Naive thymus-derived CD4-positive, alpha-beta T cell (primary cell): Measurements from ENCODE around the gene ZYG11A. TPM values are rescaled to one million over a fixed set of nuclear protein-coding genes. Genes with fewer than 3 reads are reported as not detected.
"Not testable (repeated sequence)": the region's sequence is repeated elsewhere in the genome, so short reads cannot be mapped to it uniquely, and the experiment has no call there.

ENCODE experiments used
- ATAC-seq: fragments of 150-1000 bp; cut with Tn5 transposase; 2 replicates; pipeline ENCODE4 v1.10.0; 2021; ENCODE audit warnings: mild to moderate bottlenecking, moderate library complexity
- CTCF ChIA-PET: fragments of 350-600 bp; sonication (Branson Sonifier 250); formaldehyde crosslinking; loops from one replicate; lab custom pipeline; 2021; ENCODE audit warnings: antibody characterized with exemption; lab: Charles Lee
- POLR2A ChIA-PET: fragments of 350-600 bp; sonication (Branson Sonifier 250); formaldehyde crosslinking; loops from one replicate; lab custom pipeline; 2021; ENCODE audit warnings: antibody characterized with exemption, inconsistent platforms; lab: Charles Lee
- DNase-seq, 9 donors: peaks; one replicate each; pipeline versions ENCODE4 v3.0.0 to v3.0.0-alpha.2; 2020 to 2022; ENCODE audit warnings: mixed read lengths in 1 of 9
- H3K27ac ChIP-seq: one replicate; pipeline ENCODE4 v1.7.0; 2013; ENCODE audit warnings: mild to moderate bottlenecking, low read depth, low read length, moderate library complexity
- H3K27me3 ChIP-seq, 2 donors: one replicate each; pipeline ENCODE4 v1.7.0; 2013; ENCODE audit warnings: low read length in 2 of 2, mild to moderate bottlenecking in 2 of 2, moderate library complexity in 2 of 2; ENCODE audit not compliant: control insufficient read depth in 2 of 2, insufficient read depth in 2 of 2
- H3K36me3 ChIP-seq, 3 experiments: 1 replicate in 2 of 3; 2 replicates in 1 of 3; pipeline ENCODE4 v1.7.0; 2013; ENCODE audit warnings: low read length in 3 of 3, mild to moderate bottlenecking in 3 of 3, moderate library complexity in 1 of 3; ENCODE audit not compliant: insufficient read depth in 3 of 3, control insufficient read depth in 2 of 3
- H3K4me1 ChIP-seq, 2 donors: one replicate each; pipeline ENCODE4 v1.7.0; 2013; ENCODE audit warnings: low read length in 2 of 2, mild to moderate bottlenecking in 2 of 2, moderate library complexity in 1 of 2; ENCODE audit not compliant: control insufficient read depth in 2 of 2, insufficient read depth in 2 of 2
- H3K4me3 ChIP-seq: 2 replicates; pipeline ENCODE4 v1.7.0; 2013; ENCODE audit warnings: mild to moderate bottlenecking, low read length
- H3K9me3 ChIP-seq, 3 experiments: 1 replicate in 2 of 3; 2 replicates in 1 of 3; pipeline ENCODE4 v1.7.0; 2013; ENCODE audit warnings: low read length in 3 of 3; ENCODE audit not compliant: control insufficient read depth in 2 of 3
- H3K27ac Mint-ChIP-seq, 9 donors: one replicate each; pipeline ENCODE4 v1.8.0; 2020 to 2022; ENCODE audit warnings: mixed read lengths in 9 of 9, mild to moderate bottlenecking in 8 of 9, moderate library complexity in 5 of 9, inconsistent platforms in 2 of 9
- H3K27me3 Mint-ChIP-seq, 5 donors: one replicate each; pipeline ENCODE4 v1.8.0; 2021 to 2022; ENCODE audit warnings: mixed read lengths in 5 of 5, mild to moderate bottlenecking in 1 of 5
- H3K36me3 Mint-ChIP-seq, 5 donors: one replicate each; pipeline ENCODE4 v1.8.0; 2020 to 2022; ENCODE audit warnings: mixed read lengths in 5 of 5, mild to moderate bottlenecking in 3 of 5, inconsistent platforms in 1 of 5
- H3K4me1 Mint-ChIP-seq, 7 donors: one replicate each; pipeline ENCODE4 v1.8.0; 2020 to 2022; ENCODE audit warnings: mixed read lengths in 7 of 7, mild to moderate bottlenecking in 3 of 7, inconsistent platforms in 1 of 7
- H3K4me3 Mint-ChIP-seq, 10 donors: one replicate each; pipeline ENCODE4 v1.8.0; 2020 to 2022; ENCODE audit warnings: mild to moderate bottlenecking in 10 of 10, mixed read lengths in 10 of 10, moderate library complexity in 6 of 10, inconsistent platforms in 2 of 10
- H3K9me3 Mint-ChIP-seq, 11 donors: one replicate each; pipeline ENCODE4 v1.8.0; 2020 to 2022; ENCODE audit warnings: mixed read lengths in 11 of 11, mild to moderate bottlenecking in 4 of 11, inconsistent platforms in 1 of 11, moderate library complexity in 1 of 11
- intact Hi-C, 2 donors: fragments of 100-400 bp; cut with micrococcal nuclease; formaldehyde crosslinking; loops; one replicate each; pipeline ENCODE4 v1.15.1; 2023
- polyA plus RNA-seq, 2 donors: library from polyadenylated mRNA; unstranded; fragments of 300-500 nt; fragmentation: Illumina TruSeq; gene quantifications; one replicate each; pipeline ENCODE4 v1.2.3, GENCODE V29; 2021
- total RNA-seq, 6 experiments: library from RNA in 5 of 6; stranded (reverse) in 5 of 6; gene quantifications; 1 replicate in 5 of 6; 2 replicates in 1 of 6; pipeline ENCODE4 v1.2.3 and lab custom pipeline; 2021 to 2026

Gene ZYG11A
- total and polyA plus RNA-seq, 7 experiments from 2014 or later: 0.07 to 0.27 (median 0.12) TPM; not detected in 4

DNA sequence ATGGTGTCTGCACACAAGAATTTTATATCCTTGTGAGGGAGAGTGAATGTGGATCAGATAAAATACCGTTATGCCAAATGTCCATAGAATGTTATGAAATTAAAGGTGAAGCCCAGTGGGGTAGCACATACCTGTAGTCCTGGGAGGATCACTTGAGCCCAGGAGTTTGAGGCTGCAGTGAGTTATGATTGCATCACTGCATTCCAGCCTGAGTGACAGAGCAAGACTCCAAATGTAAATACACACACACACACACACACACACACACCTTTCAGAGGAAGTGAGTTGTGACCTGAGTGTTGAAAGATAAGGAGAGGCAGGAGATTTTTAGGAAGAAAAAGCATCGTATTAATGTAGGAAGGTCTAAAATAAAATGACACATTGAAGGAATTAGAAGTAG lies 28.1 kb upstream of the ZYG11A start:
- Histone ChIP-seq H3K27ac (no peak overlapping the region), H3K4me3 (no peak overlapping the region), H3K4me1 (no peaks in the 10 kb centered on the region), H3K27me3 (no peaks in the 10 kb centered on the region), H3K36me3 (peaks cover 0 to 48% (median 7%) of the 10 kb centered on the region in 3 experiments), H3K9me3 (no peaks in the 10 kb centered on the region)
- Mint-ChIP-seq H3K36me3 (peaks cover 6 to 53% (median 10%) of the 10 kb centered on the region in 5 donors), H3K27me3 (no peaks in the 10 kb centered on the region), H3K9me3 (no peaks in the 10 kb centered on the region), H3K4me1 (no peaks in the 10 kb centered on the region), H3K4me3 (no peak overlapping the region), H3K27ac (peak overlapping the region in 1 of 9 donors; percentile 43)
- ChIA-PET CTCF (no interaction called here), POLR2A (no interaction called here)
- intact Hi-C loops: no loop called here
- ATAC-seq (no peak), DNase-seq (no peak)

DNA sequence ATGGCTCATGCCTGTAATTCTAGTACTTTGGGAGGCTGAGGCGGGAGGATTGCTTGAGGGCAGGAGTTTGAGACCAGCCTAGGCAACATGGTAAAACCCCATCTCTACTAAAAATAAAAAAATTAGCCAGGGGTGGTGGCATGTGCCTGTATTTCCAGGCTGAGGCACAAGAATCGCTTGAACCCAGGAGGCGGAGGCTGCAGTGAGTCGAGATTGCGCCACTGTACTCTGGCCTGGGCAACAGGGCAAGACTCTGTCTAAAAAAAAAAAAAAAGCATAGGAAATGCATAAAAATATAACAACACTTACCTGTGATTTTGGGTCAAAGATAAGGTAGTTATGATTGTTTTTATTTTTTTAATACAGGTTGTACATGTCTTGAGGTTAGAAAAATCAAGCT lies 21.7 kb upstream of the ZYG11A start:
- H3K9me3 Mint-ChIP-seq, H3K27ac Mint-ChIP-seq, H3K27me3 Mint-ChIP-seq, H3K4me3 Mint-ChIP-seq, intact Hi-C loops, DNase-seq, H3K4me1 ChIP-seq, H3K27ac ChIP-seq, CTCF ChIA-PET, H3K9me3 ChIP-seq, H3K4me1 Mint-ChIP-seq, H3K27me3 ChIP-seq, POLR2A ChIA-PET, ATAC-seq, H3K4me3 ChIP-seq: not testable (repeated sequence)
- H3K36me3 Mint-ChIP-seq: peaks cover 0 to 23% (median 13%) of the 10 kb centered on the region in 5 donors
- H3K36me3 ChIP-seq: peaks cover 0 to 30% (median 7%) of the 10 kb centered on the region in 3 experiments

DNA sequence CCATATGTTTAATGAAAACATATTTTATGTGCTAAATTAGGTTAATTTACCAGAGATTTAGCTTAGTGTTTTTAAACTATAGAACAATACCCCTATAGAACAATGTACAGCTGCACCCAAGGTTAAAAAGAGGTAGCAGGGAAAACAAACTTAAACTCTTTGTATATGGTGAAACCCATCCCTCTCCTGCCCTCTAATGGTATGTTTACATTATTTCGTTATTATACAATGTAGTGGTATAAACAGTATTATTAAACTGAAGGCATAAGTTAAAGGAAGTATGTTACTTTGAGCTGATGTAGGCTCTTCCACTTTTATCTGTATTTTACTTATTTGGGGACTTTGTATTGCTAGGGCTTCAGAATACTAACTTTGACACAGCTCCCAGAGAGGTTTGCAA lies 16.7 kb upstream of the ZYG11A start:
- Histone ChIP-seq H3K4me3 (no peak overlapping the region), H3K27ac (no peak overlapping the region), H3K36me3 (peaks cover 0 to 8% (median 0%) of the 10 kb centered on the region in 3 experiments), H3K27me3 (no peaks in the 10 kb centered on the region), H3K9me3 (no peaks in the 10 kb centered on the region), H3K4me1 (no peaks in the 10 kb centered on the region)
- Mint-ChIP-seq H3K27ac (peak overlapping the region in 5 of 9 donors; percentile 12 to 59 (median 32)), H3K4me3 (no peak overlapping the region), H3K9me3 (no peaks in the 10 kb centered on the region), H3K36me3 (peaks cover 0 to 13% (median 9%) of the 10 kb centered on the region in 5 donors), H3K27me3 (no peaks in the 10 kb centered on the region), H3K4me1 (no peaks in the 10 kb centered on the region)
- ATAC-seq: peak; percentile 42
- POLR2A ChIA-PET: no interaction called here
- intact Hi-C loops: loop anchor here (1.0 to 5.0 kb wide), 2 partner anchors 124 to 125 kb away; no protein-coding TSS in a partner anchor
- peak in 1 of 9 donors; percentile 13 for DNase-seq
- CTCF ChIA-PET: interaction anchor here (0.8 to 0.9 kb wide), 2 partner anchors 123 kb away, joined by 3 to 5 read pairs; no protein-coding TSS in a partner anchor

DNA sequence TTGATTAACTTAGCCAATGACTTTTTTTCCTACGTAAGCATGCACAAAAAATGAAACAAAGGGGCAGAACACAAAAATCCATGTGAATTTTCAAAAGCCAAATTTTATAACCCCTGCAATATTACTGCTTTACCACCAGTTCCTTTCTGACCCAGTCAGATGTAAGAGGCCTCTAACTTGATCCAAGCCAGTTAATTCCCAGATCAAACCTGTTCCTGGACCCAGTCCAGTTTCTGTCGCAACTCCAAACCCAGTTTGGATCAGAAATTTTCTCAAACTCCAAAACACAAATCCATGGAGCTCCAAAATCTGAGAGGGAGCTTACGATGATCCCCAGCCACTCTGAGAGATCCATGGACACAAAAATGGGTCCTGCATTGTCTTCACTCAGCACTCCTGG lies 7.8 kb upstream of the ZYG11A start:
- intact Hi-C loops: no loop called here
- H3K36me3 ChIP-seq: no peaks in the 10 kb centered on the region
- H3K4me1 ChIP-seq: no peaks in the 10 kb centered on the region
- H3K9me3 Mint-ChIP-seq: no peaks in the 10 kb centered on the region
- H3K4me3 ChIP-seq: no peak overlapping the region
- ChIA-PET CTCF (no interaction called here), POLR2A (no interaction called here)
- no peak overlapping the region for H3K27ac Mint-ChIP-seq
- H3K27me3 ChIP-seq: no peaks in the 10 kb centered on the region
- peaks cover 4 to 14% (median 7%) of the 10 kb centered on the region in 5 donors for H3K27me3 Mint-ChIP-seq
- no peak overlapping the region for H3K27ac ChIP-seq
- DNase-seq (no peak), ATAC-seq (no peak)
- no peaks in the 10 kb centered on the region for H3K4me1 Mint-ChIP-seq
- H3K4me3 Mint-ChIP-seq: no peak overlapping the region
- no peaks in the 10 kb centered on the region for H3K9me3 ChIP-seq
- peaks cover 0 to 4% (median 0%) of the 10 kb centered on the region in 5 donors for H3K36me3 Mint-ChIP-seq

DNA sequence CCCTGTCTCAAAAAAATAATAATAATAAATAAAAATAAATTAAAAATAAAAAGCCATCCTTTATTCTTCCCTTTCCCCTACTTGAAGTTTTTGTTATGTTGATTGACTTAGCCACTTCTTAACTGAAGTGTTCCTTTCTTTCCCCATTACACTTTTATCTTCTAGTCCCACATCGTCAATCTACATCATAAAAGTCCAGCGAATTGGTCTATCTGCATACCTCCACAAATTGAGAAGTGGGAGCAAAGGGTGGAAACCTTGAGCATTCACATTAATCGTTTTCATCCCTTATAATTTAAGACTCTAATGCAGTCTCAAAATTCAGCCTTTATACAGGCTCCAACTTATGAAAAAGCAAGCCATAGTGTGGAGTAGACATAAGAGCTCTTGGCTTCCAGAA lies 6.5 kb upstream of the ZYG11A start:
- no peak overlapping the region for H3K4me3 Mint-ChIP-seq
- ChIA-PET POLR2A (no interaction called here), CTCF (no interaction called here)
- no peak overlapping the region for H3K27ac Mint-ChIP-seq
- Histone ChIP-seq H3K4me3 (no peak overlapping the region), H3K9me3 (no peaks in the 10 kb centered on the region), H3K27me3 (peaks cover 0 to 3% of the 10 kb centered on the region in 2 donors), H3K4me1 (no peaks in the 10 kb centered on the region), H3K36me3 (no peaks in the 10 kb centered on the region), H3K27ac (no peak overlapping the region)
- no peak for DNase-seq
- no peaks in the 10 kb centered on the region for H3K4me1 Mint-ChIP-seq
- H3K27me3 Mint-ChIP-seq: peaks cover 6 to 16% (median 9%) of the 10 kb centered on the region in 5 donors
- intact Hi-C loops: no loop called here
- ATAC-seq: no peak
- no peaks in the 10 kb centered on the region for H3K36me3 Mint-ChIP-seq
- no peaks in the 10 kb centered on the region for H3K9me3 Mint-ChIP-seq

DNA sequence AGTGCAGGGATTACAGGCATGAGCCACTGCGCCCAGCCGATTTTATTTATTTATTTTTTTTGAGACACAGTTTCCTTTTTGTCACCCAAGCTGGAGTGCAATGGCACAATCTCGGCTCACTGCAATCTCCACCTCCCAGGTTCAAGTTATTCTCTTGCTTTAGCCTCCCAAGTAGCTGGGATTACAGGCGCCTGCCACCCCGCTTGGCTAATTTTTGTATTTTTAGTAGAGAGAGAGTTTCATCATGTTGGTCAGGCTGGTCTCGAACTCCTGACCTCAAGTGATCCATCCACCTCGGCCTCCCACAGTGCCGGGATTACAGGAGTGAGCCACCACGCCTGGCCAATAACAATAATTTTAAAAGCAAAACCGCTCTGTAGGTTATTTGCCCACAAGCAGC lies 3.4 kb upstream of the ZYG11A start:
- H3K27ac Mint-ChIP-seq, H3K9me3 ChIP-seq, CTCF ChIA-PET, ATAC-seq, POLR2A ChIA-PET, H3K9me3 Mint-ChIP-seq, H3K4me1 ChIP-seq, H3K27me3 ChIP-seq, H3K4me1 Mint-ChIP-seq, H3K36me3 Mint-ChIP-seq, DNase-seq, H3K4me3 Mint-ChIP-seq, H3K27ac ChIP-seq, intact Hi-C loops, H3K4me3 ChIP-seq, H3K36me3 ChIP-seq: not testable (repeated sequence)
- peaks cover 20 to 36% (median 31%) of the 10 kb centered on the region in 5 donors for H3K27me3 Mint-ChIP-seq

DNA sequence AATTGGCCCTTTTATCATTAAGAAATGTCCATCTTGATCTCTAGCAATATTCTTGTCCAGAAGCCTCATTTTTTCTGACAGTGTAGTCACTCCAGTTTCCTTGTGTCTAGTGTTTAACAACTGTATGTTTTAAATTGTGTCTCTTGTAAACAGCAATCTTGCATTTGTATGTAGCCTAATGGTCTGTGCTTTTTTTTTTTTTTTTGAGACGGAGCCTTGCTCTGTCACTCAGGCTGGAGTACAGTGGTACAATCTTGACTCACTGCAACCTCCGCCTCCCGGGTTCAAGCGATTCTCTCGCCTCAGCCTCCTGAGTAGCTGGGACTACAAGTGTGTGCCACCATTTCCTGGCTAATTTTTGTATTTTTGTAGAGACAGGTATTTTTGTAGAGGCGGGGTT lies 2.6 kb downstream of the ZYG11A start:
- H3K36me3 Mint-ChIP-seq, H3K4me3 ChIP-seq, H3K4me1 Mint-ChIP-seq, H3K9me3 ChIP-seq, H3K4me1 ChIP-seq, H3K27me3 ChIP-seq, POLR2A ChIA-PET, ATAC-seq, intact Hi-C loops, CTCF ChIA-PET, H3K27ac Mint-ChIP-seq, H3K9me3 Mint-ChIP-seq, H3K36me3 ChIP-seq, H3K27ac ChIP-seq, DNase-seq: not testable (repeated sequence)
- peak overlapping the region in 1 of 10 donors; percentile 16 for H3K4me3 Mint-ChIP-seq
- H3K27me3 Mint-ChIP-seq: peaks cover 33 to 43% (median 38%) of the 10 kb centered on the region in 5 donors
